Esophagus squamous epithelium (tissue), 4 donors: ENCODE measurements around the gene CYSLTR2.
A peak's percentile ranks its signal among the peaks of the same experiment; 100 is the strongest.

ENCODE experiments used
- POLR2A ChIP-seq, 4 donors: fragments of 450-650 bp; IDR thresholded peaks; one replicate each; pipeline ENCODE4 v1.6.1; 2017; ENCODE audit warnings: antibody characterized with exemption in 4 of 4, mild to moderate bottlenecking in 4 of 4, moderate library complexity in 3 of 4
- TF ChIP-seq, protein P1 (sequence below), 6 experiments: fragments of 450-650 bp in 4 of 6; fragments of 200-600 bp in 2 of 6; sonication (generic) in 2 of 6; IDR thresholded peaks; one replicate each; pipeline ENCODE4 v1.5.1; 2016 to 2019; ENCODE audit warnings: antibody characterized with exemption in 6 of 6, mild to moderate bottlenecking in 4 of 6, moderate library complexity in 4 of 6

DNA sequence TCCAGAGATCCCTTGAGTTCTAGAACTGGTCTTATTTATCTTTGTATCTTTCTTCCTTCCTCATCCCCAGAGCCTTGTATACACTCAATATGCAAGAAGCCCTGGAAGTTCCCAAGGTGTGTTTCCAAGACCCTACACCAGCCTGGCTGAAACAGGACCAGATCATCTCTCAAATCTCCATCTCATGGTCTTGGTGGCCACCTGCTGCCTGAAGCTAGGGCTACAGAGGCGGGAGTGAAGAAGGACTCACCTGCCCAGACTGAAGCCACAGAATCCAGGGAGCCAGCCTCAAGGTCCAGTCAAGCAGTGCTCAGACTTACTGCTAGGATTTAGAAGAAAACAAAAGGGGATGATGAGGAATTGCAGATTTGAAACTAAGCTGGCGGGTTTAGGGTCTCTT lies 6.1 kb upstream of the CYSLTR2 start:
- TF ChIP-seq, protein P1, sequence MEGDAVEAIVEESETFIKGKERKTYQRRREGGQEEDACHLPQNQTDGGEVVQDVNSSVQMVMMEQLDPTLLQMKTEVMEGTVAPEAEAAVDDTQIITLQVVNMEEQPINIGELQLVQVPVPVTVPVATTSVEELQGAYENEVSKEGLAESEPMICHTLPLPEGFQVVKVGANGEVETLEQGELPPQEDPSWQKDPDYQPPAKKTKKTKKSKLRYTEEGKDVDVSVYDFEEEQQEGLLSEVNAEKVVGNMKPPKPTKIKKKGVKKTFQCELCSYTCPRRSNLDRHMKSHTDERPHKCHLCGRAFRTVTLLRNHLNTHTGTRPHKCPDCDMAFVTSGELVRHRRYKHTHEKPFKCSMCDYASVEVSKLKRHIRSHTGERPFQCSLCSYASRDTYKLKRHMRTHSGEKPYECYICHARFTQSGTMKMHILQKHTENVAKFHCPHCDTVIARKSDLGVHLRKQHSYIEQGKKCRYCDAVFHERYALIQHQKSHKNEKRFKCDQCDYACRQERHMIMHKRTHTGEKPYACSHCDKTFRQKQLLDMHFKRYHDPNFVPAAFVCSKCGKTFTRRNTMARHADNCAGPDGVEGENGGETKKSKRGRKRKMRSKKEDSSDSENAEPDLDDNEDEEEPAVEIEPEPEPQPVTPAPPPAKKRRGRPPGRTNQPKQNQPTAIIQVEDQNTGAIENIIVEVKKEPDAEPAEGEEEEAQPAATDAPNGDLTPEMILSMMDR (IDR thresholded peaks at IDR 0.05): peak in 1 of 6 experiments; percentile 12
- no peak for TF ChIP-seq POLR2A (IDR thresholded peaks at IDR 0.05)
